Endothelial cell of umbilical vein (primary cell): ENCODE data around the gene GRIK1. TPM values are rescaled to one million over a fixed set of nuclear protein-coding genes. Genes with fewer than 3 reads are reported as not detected.

Experiments
- BruUV-seq: library from RNA; stranded (reverse); fragments of 400-500 nt; replicated peaks from 2 replicates; lab custom pipeline; 2021; lab: Mats Ljungman, UMichigan
- CTCF ChIA-PET: fragments of 300-600, 350-600 bp; sonication (Branson Sonifier 250); formaldehyde crosslinking; loops from one replicate; lab custom pipeline; 2021; ENCODE audit warnings: antibody characterized with exemption, inconsistent platforms; lab: Charles Lee
- POLR2A ChIA-PET: fragments of 300-600, 350-600 bp; sonication (Branson Sonifier 250); formaldehyde crosslinking; loops from one replicate; lab custom pipeline; 2021; ENCODE audit warnings: antibody characterized with exemption, inconsistent platforms; lab: Charles Lee
- DNase-seq: peaks from one replicate; pipeline ENCODE4 v3.0.0-alpha.2; 2011; ENCODE audit warnings: low read depth, low spot score
- FAIRE-seq: peaks from 2 replicates; lab custom pipeline; 2011; peaks lifted over from hg19 to GRCh38; lab: Jason Lieb, UNC
- H2AFZ ChIP-seq: 2 replicates; pipeline ENCODE4 v1.6.0; 2012; ENCODE audit warnings: low read depth, low read length, control low read depth, inconsistent platforms
- H3K27ac ChIP-seq: 2 replicates; pipeline ENCODE4 v1.5.1; 2011; ENCODE audit warnings: low read depth, mild to moderate bottlenecking, control low read depth, low read length, moderate library complexity; ENCODE audit not compliant: insufficient read depth
- H3K27me3 ChIP-seq, 2 experiments: 2 replicates each; pipeline versions ENCODE4 v1.6.0 to v1.6.1; 2011; ENCODE audit warnings: low read length in 2 of 2, mixed read lengths in 1 of 2; ENCODE audit not compliant: control insufficient read depth in 2 of 2, insufficient read depth in 2 of 2
- H3K36me3 ChIP-seq, 2 experiments: 2 replicates in 1 of 2; 3 replicates in 1 of 2; pipeline ENCODE4 v1.5.1; 2011; ENCODE audit warnings: low read length in 2 of 2, mild to moderate bottlenecking in 1 of 2, moderate library complexity in 1 of 2; ENCODE audit not compliant: control insufficient read depth in 2 of 2, insufficient read depth in 2 of 2; ENCODE audit errors: extremely low read depth in 1 of 2
- H3K4me1 ChIP-seq: 3 replicates; pipeline ENCODE4 v1.5.1; 2011; ENCODE audit warnings: mild to moderate bottlenecking, low read length; ENCODE audit not compliant: control insufficient read depth, insufficient read depth; ENCODE audit errors: extremely low read depth
- H3K4me2 ChIP-seq: 2 replicates; pipeline ENCODE4 v1.6.1; 2011; ENCODE audit warnings: low read length, control low read depth, mixed read lengths; ENCODE audit not compliant: insufficient read depth
- H3K4me3 ChIP-seq, 3 experiments: fragments of 200-600 bp in 1 of 3; sonication (generic), shearing (Covaris generic) in 1 of 3; replicated peaks in 1 of 3; 2 replicates each; pipeline ENCODE4 v1.5.1; 2011 to 2016; ENCODE audit warnings: control low read depth in 3 of 3, low read length in 3 of 3, mild to moderate bottlenecking in 2 of 3, inconsistent platforms in 1 of 3, low read depth in 1 of 3, moderate library complexity in 1 of 3; ENCODE audit not compliant: insufficient read depth in 1 of 3
- H3K79me2 ChIP-seq: 2 replicates; pipeline ENCODE4 v1.6.0; 2012; ENCODE audit warnings: low read length, inconsistent platforms; ENCODE audit not compliant: control insufficient read depth, insufficient read depth
- H3K9ac ChIP-seq: replicated peaks from 2 replicates; pipeline ENCODE3; 2011; ENCODE audit warnings: low read length, control low read depth; ENCODE audit not compliant: insufficient read depth; ENCODE audit errors: extremely low read depth
- H3K9me1 ChIP-seq: replicated peaks from 3 replicates; pipeline ENCODE4 v1.6.0; 2011; ENCODE audit warnings: mild to moderate bottlenecking, low read length; ENCODE audit not compliant: control insufficient read depth, insufficient read depth; ENCODE audit errors: extremely low read depth
- H3K9me3 ChIP-seq: replicated peaks from 2 replicates; pipeline ENCODE4 v1.5.1; 2012; ENCODE audit warnings: low read length, inconsistent platforms; ENCODE audit not compliant: control insufficient read depth, insufficient read depth
- H4K20me1 ChIP-seq: replicated peaks from 2 replicates; pipeline ENCODE3; 2011; ENCODE audit warnings: mild to moderate bottlenecking, low read length; ENCODE audit not compliant: control insufficient read depth, insufficient read depth; ENCODE audit errors: extremely low read depth
- EZH2 ChIP-seq: IDR thresholded peaks from 2 replicates; pipeline ENCODE4 v1.6.1; 2012; ENCODE audit warnings: borderline replicate concordance, low read depth, mild to moderate bottlenecking, moderate library complexity, low read length, inconsistent platforms; ENCODE audit not compliant: severe bottlenecking
- FOS ChIP-seq: IDR thresholded peaks from 2 replicates; pipeline ENCODE4 v1.6.1; 2011; ENCODE audit warnings: mild to moderate bottlenecking, low read length, moderate library complexity, borderline replicate concordance; ENCODE audit not compliant: insufficient read depth
- GATA2 ChIP-seq: IDR thresholded peaks from 2 replicates; pipeline ENCODE4 v1.7.0; 2011; ENCODE audit warnings: low read depth, mild to moderate bottlenecking, moderate library complexity, mixed read lengths, low read length; ENCODE audit not compliant: insufficient read length, insufficient read depth
- JUN ChIP-seq: IDR thresholded peaks from 2 replicates; pipeline ENCODE4 v1.6.1; 2011; ENCODE audit warnings: borderline replicate concordance, low read depth; ENCODE audit not compliant: insufficient read length, insufficient read depth
- MYC ChIP-seq: IDR thresholded peaks from one replicate; pipeline ENCODE4 v1.6.1; 2011; ENCODE audit warnings: mild to moderate bottlenecking, low read depth, low read length
- POLR2A ChIP-seq: IDR thresholded peaks from 2 replicates; pipeline ENCODE4 v1.6.1; 2012; ENCODE audit warnings: low read depth, mild to moderate bottlenecking, control low read depth, low read length
- POLR2AphosphoS5 ChIP-seq: IDR thresholded peaks from 2 replicates; pipeline ENCODE4 v1.6.1; 2012; ENCODE audit warnings: low read depth, mild to moderate bottlenecking, control low read depth, low read length, moderate library complexity; ENCODE audit not compliant: insufficient read depth
- dilution Hi-C: fragments of 300-500 bp; cut with MboI; formaldehyde crosslinking; loops from one replicate; pipeline ENCODE4 v1.15.0; 2019; ENCODE audit warnings: low sequenced_read_pairs; ENCODE audit not compliant: extremely low pct_ligation_motif_present
- intact Hi-C: fragments of 100-400 bp; cut with micrococcal nuclease; formaldehyde crosslinking; loops from one replicate; pipeline ENCODE4 v1.10.0; 2022
- polyA plus RNA-seq, 4 experiments: library from polyadenylated mRNA; depleted of rRNA in 3 of 4; stranded (reverse) in 3 of 4; unstranded in 1 of 4; fragments of >200 nt; gene quantifications; 2 replicates each; pipeline versions ENCODE4 v1.2.1 to v1.2.3, GENCODE V29; 2011 to 2012; ENCODE audit warnings: missing spikeins in 1 of 4
- total RNA-seq: library from RNA; stranded (reverse); gene quantifications from 2 replicates; pipeline ENCODE4 v1.2.3, GENCODE V29; 2021
- TF ChIP-seq, protein P1 (sequence below): IDR thresholded peaks from 2 replicates; pipeline ENCODE4 v1.6.1; 2011; ENCODE audit not compliant: insufficient read depth, insufficient read length
- TF ChIP-seq, protein P2 (sequence below), 2 donors: IDR thresholded peaks; 1 replicate in 1 of 2; 2 replicates in 1 of 2; pipeline ENCODE4 v1.5.1; 2011; ENCODE audit warnings: low read length in 2 of 2, mild to moderate bottlenecking in 2 of 2, moderate library complexity in 2 of 2, control low read depth in 1 of 2, inconsistent platforms in 1 of 2, low read depth in 1 of 2; ENCODE audit not compliant: insufficient read depth in 1 of 2; ENCODE audit errors: extremely low read depth in 1 of 2

GRIK1 gene
- total and polyA plus RNA-seq, 2 donors (not counting 3 experiments of a cell fraction or from before 2014, with no cell fraction given), result not detected

DNA sequence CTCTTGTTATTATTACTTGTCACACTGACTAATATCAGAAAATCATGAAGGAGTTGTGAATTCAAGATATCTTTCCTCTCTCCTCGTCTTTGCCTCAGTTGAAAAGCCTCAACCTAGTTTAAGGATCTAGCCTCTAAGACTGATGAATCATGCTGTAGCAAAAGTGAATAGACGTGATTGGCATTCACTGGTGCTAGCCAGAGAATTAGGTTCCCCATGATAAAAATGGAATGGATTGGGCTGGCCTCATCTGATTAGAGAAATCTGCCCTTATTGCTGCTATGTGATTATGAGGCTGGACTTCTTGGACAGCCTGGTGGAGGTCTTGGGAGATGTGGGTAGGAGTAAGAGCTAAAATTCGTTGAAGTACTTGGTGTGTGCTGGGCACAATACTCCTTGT is 432.8 kb downstream of the GRIK1 start:
- CTCF ChIA-PET, result no interaction called here
- no TSS peak for BruUV-seq
- DNase-seq (no peak), FAIRE-seq (no peak)
- TF ChIP-seq GATA2 (no peak), FOS (no peak), POLR2A (no peak), POLR2AphosphoS5 (no peak), EZH2 (no peak), MYC (no peak), JUN (no peak)
- TF ChIP-seq, protein P1, sequence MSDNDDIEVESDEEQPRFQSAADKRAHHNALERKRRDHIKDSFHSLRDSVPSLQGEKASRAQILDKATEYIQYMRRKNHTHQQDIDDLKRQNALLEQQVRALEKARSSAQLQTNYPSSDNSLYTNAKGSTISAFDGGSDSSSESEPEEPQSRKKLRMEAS, result no peak
- TF ChIP-seq, protein P2, sequence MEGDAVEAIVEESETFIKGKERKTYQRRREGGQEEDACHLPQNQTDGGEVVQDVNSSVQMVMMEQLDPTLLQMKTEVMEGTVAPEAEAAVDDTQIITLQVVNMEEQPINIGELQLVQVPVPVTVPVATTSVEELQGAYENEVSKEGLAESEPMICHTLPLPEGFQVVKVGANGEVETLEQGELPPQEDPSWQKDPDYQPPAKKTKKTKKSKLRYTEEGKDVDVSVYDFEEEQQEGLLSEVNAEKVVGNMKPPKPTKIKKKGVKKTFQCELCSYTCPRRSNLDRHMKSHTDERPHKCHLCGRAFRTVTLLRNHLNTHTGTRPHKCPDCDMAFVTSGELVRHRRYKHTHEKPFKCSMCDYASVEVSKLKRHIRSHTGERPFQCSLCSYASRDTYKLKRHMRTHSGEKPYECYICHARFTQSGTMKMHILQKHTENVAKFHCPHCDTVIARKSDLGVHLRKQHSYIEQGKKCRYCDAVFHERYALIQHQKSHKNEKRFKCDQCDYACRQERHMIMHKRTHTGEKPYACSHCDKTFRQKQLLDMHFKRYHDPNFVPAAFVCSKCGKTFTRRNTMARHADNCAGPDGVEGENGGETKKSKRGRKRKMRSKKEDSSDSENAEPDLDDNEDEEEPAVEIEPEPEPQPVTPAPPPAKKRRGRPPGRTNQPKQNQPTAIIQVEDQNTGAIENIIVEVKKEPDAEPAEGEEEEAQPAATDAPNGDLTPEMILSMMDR (IDR thresholded peaks at IDR 0.05; ENCODE audit: extremely low read depth in 1 of 2, insufficient read depth in 1 of 2, low read depth in 1 of 2, low read length in 2 of 2), result no peak
- dilution Hi-C loops (no loop called here), intact Hi-C loops (no loop called here)
- Histone ChIP-seq H3K9ac (no peak overlapping the region), H3K9me1 (no peaks in the 10 kb centered on the region), H3K4me3 (no peak overlapping the region), H3K4me2 (no peak overlapping the region), H3K27ac (no peak overlapping the region), H2AFZ (no peak overlapping the region), H3K4me1 (no peaks in the 10 kb centered on the region), H4K20me1 (no peaks in the 10 kb centered on the region), H3K36me3 (no peaks in the 10 kb centered on the region), H3K9me3 (no peaks in the 10 kb centered on the region), H3K27me3 (no peaks in the 10 kb centered on the region), H3K79me2 (no peaks in the 10 kb centered on the region)
- POLR2A ChIA-PET, result no interaction called here
